SU-DHL-6 (cell line): ENCODE results near the gene HRG.
"Not testable (repeated sequence)": the region's sequence is repeated elsewhere in the genome, so short reads cannot be mapped to it uniquely, and the experiment has no call there.

Experiments
- H2AFZ ChIP-seq: fragments of 200-600 bp; sonication (generic); 2 replicates; pipeline ENCODE4 v1.6.1; 2014; ENCODE audit warnings: low read depth, mild to moderate bottlenecking, moderate library complexity, mixed read lengths, antibody characterized with exemption, low read length; ENCODE audit not compliant: severe bottlenecking
- H3F3A ChIP-seq: fragments of 200-600 bp; shearing (Covaris generic); 2 replicates; pipeline ENCODE4 v1.6.0; 2016; ENCODE audit warnings: antibody characterized with exemption, mild to moderate bottlenecking; ENCODE audit not compliant: insufficient read depth
- H3K27ac ChIP-seq: fragments of 200-600 bp; sonication (generic); 2 replicates; pipeline ENCODE4 v1.5.1; 2016; ENCODE audit warnings: low read depth, mild to moderate bottlenecking, low read length, moderate library complexity, mixed read lengths
- H3K27me3 ChIP-seq: fragments of 200-600 bp; sonication (generic), shearing (Covaris generic); 2 replicates; pipeline ENCODE4 v1.6.0; 2014; ENCODE audit warnings: mild to moderate bottlenecking, low read length
- H3K36me3 ChIP-seq: fragments of 200-600 bp; sonication (generic); 2 replicates; pipeline ENCODE4 v1.6.1; 2014; ENCODE audit warnings: mild to moderate bottlenecking, low read length, mixed read lengths
- H3K4me2 ChIP-seq: fragments of 300-600, 200-600 bp; shearing (Covaris generic), sonication (generic); 2 replicates; pipeline ENCODE4 v1.6.0; 2014; ENCODE audit warnings: low read length, low read depth, mild to moderate bottlenecking; ENCODE audit not compliant: poor library complexity, severe bottlenecking
- H3K4me3 ChIP-seq: fragments of 200-600 bp; sonication (generic); 2 replicates; pipeline ENCODE4 v1.5.1; 2014; ENCODE audit warnings: antibody characterized with exemption, low read length, mild to moderate bottlenecking, mixed read lengths; ENCODE audit not compliant: insufficient read depth, poor library complexity, severe bottlenecking
- H3K79me2 ChIP-seq: fragments of 200-600 bp; sonication (generic); 2 replicates; pipeline ENCODE4 v1.6.1; 2014; ENCODE audit warnings: mild to moderate bottlenecking, low read length, moderate library complexity; ENCODE audit not compliant: insufficient read depth
- H3K9ac ChIP-seq: fragments of 200-600 bp; sonication (generic); 2 replicates; pipeline ENCODE4 v1.7.0; 2014; ENCODE audit warnings: mild to moderate bottlenecking, low read length
- H3K9me2 ChIP-seq: fragments of 200-600 bp; sonication (generic); replicated peaks from 2 replicates; pipeline ENCODE4 v1.6.1; 2014; ENCODE audit warnings: low read length; ENCODE audit not compliant: insufficient read depth
- H3K9me3 ChIP-seq: fragments of 200-600 bp; sonication (generic); 2 replicates; pipeline ENCODE4 v1.6.1; 2014; ENCODE audit warnings: low read length, mixed read lengths; ENCODE audit not compliant: insufficient read depth
- H4K20me1 ChIP-seq: fragments of 200-600 bp; sonication (generic); 2 replicates; pipeline ENCODE4 v1.6.1; 2014; ENCODE audit warnings: low read depth, mild to moderate bottlenecking, antibody characterized with exemption, low read length, moderate library complexity, mixed read lengths
- EZH2phosphoT487 ChIP-seq: fragments of 200-600 bp; sonication (generic), shearing (Covaris generic); conservative IDR thresholded peaks from 2 replicates; pipeline ENCODE4 v1.6.1; 2018; ENCODE audit warnings: mild to moderate bottlenecking, antibody characterized with exemption, low read length, moderate library complexity, mixed read lengths
- TF ChIP-seq, protein P1 (sequence below): fragments of 200-600 bp; sonication (generic); IDR thresholded peaks from one replicate; pipeline ENCODE4 v1.5.1; 2017; ENCODE audit warnings: antibody characterized with exemption, mild to moderate bottlenecking, low read length, moderate library complexity; ENCODE audit not compliant: insufficient read depth, poor library complexity, severe bottlenecking

The HRG gene

DNA sequence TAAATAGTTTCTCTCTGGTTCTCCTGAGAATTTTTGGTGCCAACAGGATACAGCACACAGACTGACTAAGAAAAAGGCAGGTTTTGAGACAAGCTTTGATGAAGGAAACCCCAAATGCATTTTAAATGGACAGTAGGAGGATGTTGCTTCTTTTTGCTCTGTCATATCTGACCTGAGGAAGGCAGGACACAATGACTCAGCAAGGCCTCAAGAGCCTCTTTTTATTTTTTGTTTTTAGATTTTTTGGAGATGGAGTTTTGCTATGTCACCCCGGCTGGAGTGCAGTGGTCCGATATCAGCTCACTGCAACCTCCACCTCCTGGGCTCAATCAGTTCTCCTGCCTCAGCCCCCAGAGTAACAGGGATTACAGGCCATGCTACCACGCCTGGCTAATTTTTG is 34.5 kb downstream of the HRG start:
- Histone ChIP-seq H3K27ac (no peak overlapping the region), H3K79me2 (no peaks in the 10 kb centered on the region), H4K20me1 (no peaks in the 10 kb centered on the region), H3K4me3 (no peak overlapping the region), H3F3A (no peaks in the 10 kb centered on the region), H3K4me2 (no peak overlapping the region), H3K36me3 (no peaks in the 10 kb centered on the region), H3K27me3 (no peaks in the 10 kb centered on the region), H3K9me3 (no peaks in the 10 kb centered on the region), H3K9me2 (no peaks in the 10 kb centered on the region), H3K9ac (no peak overlapping the region), H2AFZ (no peak overlapping the region)
- TF ChIP-seq EZH2phosphoT487 = no peak
- TF ChIP-seq, protein P1, sequence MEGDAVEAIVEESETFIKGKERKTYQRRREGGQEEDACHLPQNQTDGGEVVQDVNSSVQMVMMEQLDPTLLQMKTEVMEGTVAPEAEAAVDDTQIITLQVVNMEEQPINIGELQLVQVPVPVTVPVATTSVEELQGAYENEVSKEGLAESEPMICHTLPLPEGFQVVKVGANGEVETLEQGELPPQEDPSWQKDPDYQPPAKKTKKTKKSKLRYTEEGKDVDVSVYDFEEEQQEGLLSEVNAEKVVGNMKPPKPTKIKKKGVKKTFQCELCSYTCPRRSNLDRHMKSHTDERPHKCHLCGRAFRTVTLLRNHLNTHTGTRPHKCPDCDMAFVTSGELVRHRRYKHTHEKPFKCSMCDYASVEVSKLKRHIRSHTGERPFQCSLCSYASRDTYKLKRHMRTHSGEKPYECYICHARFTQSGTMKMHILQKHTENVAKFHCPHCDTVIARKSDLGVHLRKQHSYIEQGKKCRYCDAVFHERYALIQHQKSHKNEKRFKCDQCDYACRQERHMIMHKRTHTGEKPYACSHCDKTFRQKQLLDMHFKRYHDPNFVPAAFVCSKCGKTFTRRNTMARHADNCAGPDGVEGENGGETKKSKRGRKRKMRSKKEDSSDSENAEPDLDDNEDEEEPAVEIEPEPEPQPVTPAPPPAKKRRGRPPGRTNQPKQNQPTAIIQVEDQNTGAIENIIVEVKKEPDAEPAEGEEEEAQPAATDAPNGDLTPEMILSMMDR = no peak

DNA sequence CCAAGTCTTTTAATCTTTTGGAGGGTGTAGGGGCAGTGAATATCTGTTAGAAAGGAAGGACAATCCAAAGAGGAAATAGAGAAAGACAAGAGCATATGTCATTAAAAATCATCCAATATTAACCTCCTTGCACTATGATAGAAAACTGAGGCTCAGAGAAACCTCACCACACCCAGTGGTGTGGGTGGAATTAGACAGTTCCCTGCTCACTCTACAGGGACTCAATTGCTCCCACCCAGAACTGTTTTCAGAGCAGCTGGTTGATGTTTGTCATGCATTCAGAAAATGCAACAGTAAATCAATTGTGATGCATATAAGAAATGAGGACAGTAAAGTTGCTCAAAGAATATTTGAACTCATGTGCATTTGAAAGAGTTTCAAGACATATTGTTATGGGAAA is 36.6 kb downstream of the HRG start:
- H3K36me3 ChIP-seq, H2AFZ ChIP-seq, H3K4me3 ChIP-seq, H3K27ac ChIP-seq, H3K27me3 ChIP-seq, H3F3A ChIP-seq, H4K20me1 ChIP-seq, H3K9me2 ChIP-seq, H3K79me2 ChIP-seq, H3K9ac ChIP-seq, H3K9me3 ChIP-seq, H3K4me2 ChIP-seq: not testable (repeated sequence)

GRCh38 chr3:186705882-186706780 is 40.3 kb downstream of the HRG start:
- no peaks in the 10 kb centered on the region for H3K36me3 ChIP-seq
- H3F3A ChIP-seq = no peaks in the 10 kb centered on the region
- H3K4me3 ChIP-seq = no peak overlapping the region
- H3K27ac ChIP-seq = no peak overlapping the region
- no peaks in the 10 kb centered on the region for H3K9me3 ChIP-seq
- H3K9ac ChIP-seq = no peak overlapping the region
- H2AFZ ChIP-seq = no peak overlapping the region
- no peaks in the 10 kb centered on the region for H3K27me3 ChIP-seq
- no peaks in the 10 kb centered on the region for H3K79me2 ChIP-seq
- H3K9me2 ChIP-seq = no peaks in the 10 kb centered on the region
- H3K4me2 ChIP-seq = no peak overlapping the region
- TF ChIP-seq EZH2phosphoT487 = no peak
- TF ChIP-seq, protein P1 = no peak
- no peaks in the 10 kb centered on the region for H4K20me1 ChIP-seq

DNA sequence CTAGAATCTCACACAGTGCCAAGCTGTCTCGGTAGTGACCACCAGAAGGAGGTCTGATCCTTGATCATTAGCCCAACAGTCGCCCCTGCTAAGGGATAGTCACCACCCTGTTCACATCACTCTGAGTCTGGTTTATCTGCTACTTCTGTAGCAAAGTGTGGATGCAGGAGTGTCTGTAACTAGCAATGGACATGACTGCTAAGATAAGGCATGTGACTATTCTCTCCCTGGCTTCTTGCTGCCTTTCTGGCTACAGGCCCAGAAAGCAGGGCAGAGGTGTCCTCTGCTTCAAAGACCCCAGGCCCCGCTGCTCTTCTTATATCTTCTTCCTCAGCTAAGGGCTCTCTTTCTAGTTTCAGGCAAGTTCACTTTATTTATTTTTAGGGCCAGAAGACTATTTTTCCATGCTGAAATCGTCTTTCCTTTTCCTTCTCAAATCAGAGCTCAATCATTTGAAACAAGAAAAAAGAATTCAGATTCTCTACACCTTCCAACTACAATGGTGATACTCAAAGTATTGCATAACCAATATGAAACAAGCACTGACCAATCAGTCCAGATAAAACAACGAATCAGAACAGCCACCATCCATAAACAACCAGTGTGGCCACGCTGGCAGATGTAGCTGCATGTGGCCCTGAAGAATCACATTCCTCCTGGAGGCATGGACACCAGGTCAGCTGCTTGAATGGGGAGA is 43.3 kb downstream of the HRG start:
- no peak overlapping the region for H3K9ac ChIP-seq

GRCh38 chr3:186710694-186711093 is 44.9 kb downstream of the HRG start:
- not testable (repeated sequence) for H3K9me2 ChIP-seq, H3K79me2 ChIP-seq, H3F3A ChIP-seq, H3K9ac ChIP-seq, H3K4me2 ChIP-seq, H3K4me3 ChIP-seq, H3K27me3 ChIP-seq, H3K9me3 ChIP-seq, H2AFZ ChIP-seq, H4K20me1 ChIP-seq, H3K36me3 ChIP-seq, H3K27ac ChIP-seq

More for the DNA sequence above, 43.3 kb downstream of the HRG start:
- no peak overlapping the region for H3K4me3 ChIP-seq
- H3K9me3 ChIP-seq = no peaks in the 10 kb centered on the region
- H3K27me3 ChIP-seq = no peaks in the 10 kb centered on the region
- H3K27ac ChIP-seq = no peak overlapping the region
- H3K36me3 ChIP-seq = no peaks in the 10 kb centered on the region
- no peaks in the 10 kb centered on the region for H3K9me2 ChIP-seq
- H2AFZ ChIP-seq = no peak overlapping the region
- no peaks in the 10 kb centered on the region for H4K20me1 ChIP-seq
- TF ChIP-seq, protein P1 = no peak
- no peak for TF ChIP-seq EZH2phosphoT487
- no peak overlapping the region for H3K4me2 ChIP-seq
- H3K79me2 ChIP-seq = no peaks in the 10 kb centered on the region
- no peaks in the 10 kb centered on the region for H3F3A ChIP-seq
